ENCODE results near the gene USP19.

USP19 gene

DNA sequence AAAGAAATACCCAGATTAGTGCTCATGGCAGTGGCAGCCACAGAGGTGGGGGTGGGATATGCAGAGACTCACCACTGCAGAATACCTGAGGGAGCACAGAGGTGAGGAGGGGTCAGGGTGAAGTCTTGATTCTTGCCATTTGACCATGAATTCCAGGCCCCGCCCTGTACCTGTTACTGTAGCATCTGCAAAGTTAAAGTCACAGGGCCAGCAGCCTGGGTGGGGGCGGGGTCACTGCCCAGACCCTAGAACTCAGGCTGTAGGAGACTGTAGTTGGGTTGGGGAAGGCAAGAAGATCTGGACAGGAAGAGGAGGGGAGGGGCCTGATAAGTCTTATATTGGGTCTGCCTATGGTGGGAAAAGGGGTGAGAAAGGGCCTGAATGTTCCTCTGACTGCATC, 31.0 kb upstream of the USP19 start:
- no peak for ATAC-seq
- TF ChIP-seq ZNF70 (CRISPR knock-in tag; IDR thresholded peaks at IDR 0.05) (no peak), RARB (CRISPR knock-in tag; IDR thresholded peaks at IDR 0.05) (no peak), ZFP30 (CRISPR knock-in tag; IDR thresholded peaks at IDR 0.05) (no peak), SNAI2 (CRISPR knock-in tag; IDR thresholded peaks at IDR 0.05) (no peak), ISL1 (CRISPR knock-in tag; IDR thresholded peaks at IDR 0.05) (no peak), ZNF8 (CRISPR knock-in tag; IDR thresholded peaks at IDR 0.05) (no peak), PPARA (CRISPR knock-in tag; IDR thresholded peaks at IDR 0.05; ENCODE audit: borderline replicate concordance) (no peak)
- TF ChIP-seq, protein P1, sequence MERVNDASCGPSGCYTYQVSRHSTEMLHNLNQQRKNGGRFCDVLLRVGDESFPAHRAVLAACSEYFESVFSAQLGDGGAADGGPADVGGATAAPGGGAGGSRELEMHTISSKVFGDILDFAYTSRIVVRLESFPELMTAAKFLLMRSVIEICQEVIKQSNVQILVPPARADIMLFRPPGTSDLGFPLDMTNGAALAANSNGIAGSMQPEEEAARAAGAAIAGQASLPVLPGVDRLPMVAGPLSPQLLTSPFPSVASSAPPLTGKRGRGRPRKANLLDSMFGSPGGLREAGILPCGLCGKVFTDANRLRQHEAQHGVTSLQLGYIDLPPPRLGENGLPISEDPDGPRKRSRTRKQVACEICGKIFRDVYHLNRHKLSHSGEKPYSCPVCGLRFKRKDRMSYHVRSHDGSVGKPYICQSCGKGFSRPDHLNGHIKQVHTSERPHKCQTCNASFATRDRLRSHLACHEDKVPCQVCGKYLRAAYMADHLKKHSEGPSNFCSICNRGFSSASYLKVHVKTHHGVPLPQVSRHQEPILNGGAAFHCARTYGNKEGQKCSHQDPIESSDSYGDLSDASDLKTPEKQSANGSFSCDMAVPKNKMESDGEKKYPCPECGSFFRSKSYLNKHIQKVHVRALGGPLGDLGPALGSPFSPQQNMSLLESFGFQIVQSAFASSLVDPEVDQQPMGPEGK (CRISPR knock-in tag; IDR thresholded peaks at IDR 0.05; ENCODE audit: borderline replicate concordance), result no peak
- TF ChIP-seq, protein P2, sequence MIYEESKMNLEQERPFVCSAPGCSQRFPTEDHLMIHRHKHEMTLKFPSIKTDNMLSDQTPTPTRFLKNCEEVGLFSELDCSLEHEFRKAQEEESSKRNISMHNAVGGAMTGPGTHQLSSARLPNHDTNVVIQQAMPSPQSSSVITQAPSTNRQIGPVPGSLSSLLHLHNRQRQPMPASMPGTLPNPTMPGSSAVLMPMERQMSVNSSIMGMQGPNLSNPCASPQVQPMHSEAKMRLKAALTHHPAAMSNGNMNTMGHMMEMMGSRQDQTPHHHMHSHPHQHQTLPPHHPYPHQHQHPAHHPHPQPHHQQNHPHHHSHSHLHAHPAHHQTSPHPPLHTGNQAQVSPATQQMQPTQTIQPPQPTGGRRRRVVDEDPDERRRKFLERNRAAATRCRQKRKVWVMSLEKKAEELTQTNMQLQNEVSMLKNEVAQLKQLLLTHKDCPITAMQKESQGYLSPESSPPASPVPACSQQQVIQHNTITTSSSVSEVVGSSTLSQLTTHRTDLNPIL (CRISPR knock-in tag; IDR thresholded peaks at IDR 0.05; ENCODE audit: low read depth), result no peak
- TF ChIP-seq, protein P3, sequence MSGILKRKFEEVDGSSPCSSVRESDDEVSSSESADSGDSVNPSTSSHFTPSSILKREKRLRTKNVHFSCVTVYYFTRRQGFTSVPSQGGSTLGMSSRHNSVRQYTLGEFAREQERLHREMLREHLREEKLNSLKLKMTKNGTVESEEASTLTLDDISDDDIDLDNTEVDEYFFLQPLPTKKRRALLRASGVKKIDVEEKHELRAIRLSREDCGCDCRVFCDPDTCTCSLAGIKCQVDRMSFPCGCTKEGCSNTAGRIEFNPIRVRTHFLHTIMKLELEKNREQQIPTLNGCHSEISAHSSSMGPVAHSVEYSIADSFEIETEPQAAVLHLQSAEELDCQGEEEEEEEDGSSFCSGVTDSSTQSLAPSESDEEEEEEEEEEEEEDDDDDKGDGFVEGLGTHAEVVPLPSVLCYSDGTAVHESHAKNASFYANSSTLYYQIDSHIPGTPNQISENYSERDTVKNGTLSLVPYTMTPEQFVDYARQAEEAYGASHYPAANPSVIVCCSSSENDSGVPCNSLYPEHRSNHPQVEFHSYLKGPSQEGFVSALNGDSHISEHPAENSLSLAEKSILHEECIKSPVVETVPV (CRISPR knock-in tag; IDR thresholded peaks at IDR 0.05), result no peak

DNA sequence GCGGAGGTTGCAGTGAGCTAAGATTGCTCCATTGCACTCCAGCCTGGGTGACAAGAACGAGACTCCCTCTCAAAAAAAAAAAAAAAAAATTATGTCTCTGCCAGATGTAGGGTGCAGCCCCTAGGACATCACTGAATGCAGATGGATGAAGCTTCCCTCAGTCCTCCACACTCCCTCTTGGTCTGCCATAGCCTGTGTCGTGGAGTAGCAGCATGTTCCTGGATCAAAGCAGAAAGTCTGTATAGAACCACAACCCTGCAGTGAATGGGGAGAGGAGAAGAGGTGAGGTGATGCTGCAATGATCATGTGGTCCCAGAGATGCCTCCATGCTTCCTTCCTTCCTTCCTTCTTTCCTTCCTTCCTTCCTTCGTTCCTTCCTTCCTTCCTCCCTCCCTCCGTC, 27.5 kb upstream of the USP19 start:
- no peak for TF ChIP-seq ARNTL (CRISPR knock-in tag; IDR thresholded peaks at IDR 0.05; ENCODE audit: borderline replicate concordance, low read depth)
- no peak for ATAC-seq

DNA sequence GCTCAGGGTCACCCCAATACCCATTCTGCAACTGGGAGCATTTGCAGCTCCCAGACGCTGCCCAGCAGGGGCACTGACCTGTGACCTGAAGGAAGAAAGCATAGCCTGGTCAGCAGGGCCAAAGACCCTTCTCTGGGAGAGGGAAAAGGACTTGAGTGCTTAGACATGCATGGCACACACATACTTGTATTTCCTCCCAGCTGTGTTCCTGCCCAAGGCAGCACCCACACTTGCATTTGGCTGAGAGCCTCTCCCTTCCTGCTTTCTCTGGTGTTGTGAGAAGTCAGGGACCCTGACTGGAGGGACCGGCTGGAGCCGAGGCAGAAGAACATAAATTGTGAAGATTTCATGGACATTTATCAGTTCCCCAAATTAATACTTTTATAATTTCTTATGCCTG, 19.5 kb upstream of the USP19 start:
- TF ChIP-seq ZNF70 (CRISPR knock-in tag; IDR thresholded peaks at IDR 0.05) (no peak), TOX (CRISPR knock-in tag; IDR thresholded peaks at IDR 0.05; ENCODE audit: borderline replicate concordance) (no peak), CSDC2 (CRISPR knock-in tag; IDR thresholded peaks at IDR 0.05) (no peak), GLIS3 (CRISPR knock-in tag; IDR thresholded peaks at IDR 0.05) (no peak), BACH2 (CRISPR knock-in tag; IDR thresholded peaks at IDR 0.05; ENCODE audit: borderline replicate concordance) (no peak), OSR1 (CRISPR knock-in tag; IDR thresholded peaks at IDR 0.05) (no peak), RARB (CRISPR knock-in tag; IDR thresholded peaks at IDR 0.05) (no peak), ARNTL (CRISPR knock-in tag; IDR thresholded peaks at IDR 0.05; ENCODE audit: borderline replicate concordance, low read depth) (no peak)
- TF ChIP-seq, protein P1 (CRISPR knock-in tag; IDR thresholded peaks at IDR 0.05; ENCODE audit: borderline replicate concordance), result no peak
- TF ChIP-seq, protein P2 (CRISPR knock-in tag; IDR thresholded peaks at IDR 0.05; ENCODE audit: low read depth), result no peak
- TF ChIP-seq, protein P3 (CRISPR knock-in tag; IDR thresholded peaks at IDR 0.05), result no peak

DNA sequence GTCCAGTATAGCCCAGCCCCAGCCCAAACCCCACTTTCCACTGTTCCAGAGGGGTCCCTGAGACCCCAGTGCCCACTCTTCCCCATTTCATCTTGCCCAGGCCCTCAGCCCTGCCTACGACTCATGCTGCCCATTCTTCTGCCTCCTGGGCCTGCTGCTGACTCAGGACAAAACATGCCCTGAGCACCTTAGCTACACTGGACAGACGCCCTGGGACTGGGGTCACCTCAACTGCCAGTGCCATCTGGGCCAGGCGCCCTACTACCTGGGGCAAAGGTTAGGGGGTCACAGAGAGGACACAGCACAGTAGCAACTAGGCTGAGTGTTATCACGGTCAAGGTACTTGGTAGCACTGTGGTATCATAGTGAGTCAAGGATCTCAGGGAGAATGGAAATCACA, 14.9 kb upstream of the USP19 start:
- ATAC-seq, result no peak
- TF ChIP-seq, protein P3 (CRISPR knock-in tag; IDR thresholded peaks at IDR 0.05), result no peak
- TF ChIP-seq ZC3H10 (CRISPR knock-in tag; IDR thresholded peaks at IDR 0.05) (no peak), SNAI2 (CRISPR knock-in tag; IDR thresholded peaks at IDR 0.05) (no peak), ZNF565 (CRISPR knock-in tag; conservative IDR thresholded peaks at IDR 0.05; ENCODE audit: low read depth) (no peak), ZNF8 (CRISPR knock-in tag; IDR thresholded peaks at IDR 0.05) (no peak), OSR1 (CRISPR knock-in tag; IDR thresholded peaks at IDR 0.05) (no peak), ZNF70 (CRISPR knock-in tag; IDR thresholded peaks at IDR 0.05) (no peak), ISL1 (CRISPR knock-in tag; IDR thresholded peaks at IDR 0.05) (no peak), GLIS3 (CRISPR knock-in tag; IDR thresholded peaks at IDR 0.05) (no peak), ESRRG (CRISPR knock-in tag; IDR thresholded peaks at IDR 0.05) (no peak), CSDC2 (CRISPR knock-in tag; IDR thresholded peaks at IDR 0.05) (no peak)
- TF ChIP-seq, protein P4, sequence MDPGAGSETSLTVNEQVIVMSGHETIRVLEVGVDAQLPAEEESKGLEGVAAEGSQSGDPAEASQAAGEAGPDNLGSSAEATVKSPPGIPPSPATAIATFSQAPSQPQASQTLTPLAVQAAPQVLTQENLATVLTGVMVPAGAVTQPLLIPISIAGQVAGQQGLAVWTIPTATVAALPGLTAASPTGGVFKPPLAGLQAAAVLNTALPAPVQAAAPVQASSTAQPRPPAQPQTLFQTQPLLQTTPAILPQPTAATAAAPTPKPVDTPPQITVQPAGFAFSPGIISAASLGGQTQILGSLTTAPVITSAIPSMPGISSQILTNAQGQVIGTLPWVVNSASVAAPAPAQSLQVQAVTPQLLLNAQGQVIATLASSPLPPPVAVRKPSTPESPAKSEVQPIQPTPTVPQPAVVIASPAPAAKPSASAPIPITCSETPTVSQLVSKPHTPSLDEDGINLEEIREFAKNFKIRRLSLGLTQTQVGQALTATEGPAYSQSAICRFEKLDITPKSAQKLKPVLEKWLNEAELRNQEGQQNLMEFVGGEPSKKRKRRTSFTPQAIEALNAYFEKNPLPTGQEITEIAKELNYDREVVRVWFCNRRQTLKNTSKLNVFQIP (CRISPR knock-in tag; IDR thresholded peaks at IDR 0.05; ENCODE audit: borderline replicate concordance, low read depth), result no peak
- TF ChIP-seq, protein P1 (CRISPR knock-in tag; IDR thresholded peaks at IDR 0.05; ENCODE audit: borderline replicate concordance), result no peak

More for the DNA sequence above, 19.5 kb upstream of the USP19 start:
- no peak for ATAC-seq

Data from SK-N-SH treated with all-trans-retinoic acid at 6 μM for 48 hours (cell line).